ENCODE results near the gene ZFAND3.

DNA sequence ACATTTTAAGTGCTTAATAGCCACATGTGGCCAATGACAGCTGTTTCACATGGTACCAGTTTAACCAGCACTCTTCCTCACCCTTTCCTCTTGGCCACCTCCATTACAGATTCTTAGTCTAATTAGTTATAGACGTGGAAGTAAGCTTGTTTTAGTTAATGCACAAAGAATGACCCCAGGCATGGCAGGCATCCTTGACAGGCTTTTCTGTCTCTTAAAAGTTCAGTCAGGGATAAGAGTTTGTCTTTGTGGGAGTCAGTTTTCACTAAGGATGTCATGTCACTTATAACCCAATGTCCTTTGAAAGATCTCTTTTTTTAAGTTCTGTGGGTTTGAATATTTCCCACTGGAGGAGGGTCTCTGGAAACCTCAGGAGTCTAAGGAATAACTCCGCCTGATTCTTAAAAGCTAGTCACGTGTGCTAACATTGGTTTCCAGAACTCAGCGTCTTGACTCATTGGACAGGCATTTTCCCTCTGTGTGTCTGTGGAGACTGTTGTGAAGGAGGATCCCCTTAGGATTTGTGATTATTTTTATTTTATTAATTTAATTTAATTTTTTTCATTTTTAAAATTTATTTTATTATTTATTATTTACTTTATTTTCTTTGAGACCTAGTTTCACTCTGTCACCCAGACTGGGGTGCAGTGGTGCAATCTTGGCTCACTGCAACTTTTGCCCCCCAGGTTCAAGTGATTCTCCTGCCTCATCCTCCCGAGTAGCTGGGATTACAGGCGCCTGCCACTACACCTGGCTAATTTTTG is 171.4 kb downstream of the ZFAND3 start:
- no peak for TF ChIP-seq ETV6 (conservative IDR thresholded peaks at IDR 0.05 in 1 of 2, IDR thresholded peaks at IDR 0.05 in 1 of 2; ENCODE audit: borderline replicate concordance in 1 of 2, low read depth in 1 of 2)
- no peak for TF ChIP-seq POLR2AphosphoS2 (IDR thresholded peaks at IDR 0.05; ENCODE audit: low read depth, low read length)
- TF ChIP-seq CEBPB (IDR thresholded peaks at IDR 0.05; ENCODE audit: borderline replicate concordance in 1 of 2, low read depth in 2 of 2, low read length in 2 of 2): no peak
- TF ChIP-seq ZNF207 (IDR thresholded peaks at IDR 0.05; ENCODE audit: borderline replicate concordance): no peak
- no peak for TF ChIP-seq NR2C1 (IDR thresholded peaks at IDR 0.05)
- no peak for TF ChIP-seq HDAC2 (IDR thresholded peaks at IDR 0.05)
- no peak for TF ChIP-seq YY1 (IDR thresholded peaks at IDR 0.05; ENCODE audit: low read depth, low read length)
